Activated effector memory CD4-positive, alpha-beta T cell treated with Interleukin-2 at 50 U/mL for 16 hours (primary cell): Measurements from ENCODE around the gene SREBF2.
"Not testable (repeated sequence)": the region's sequence is repeated elsewhere in the genome, so short reads cannot be mapped to it uniquely, and the experiment has no call there.

Experiments used
- DNase-seq: peaks from one replicate; pipeline ENCODE4 v3.0.0-alpha.2; 2020

The SREBF2 gene

DNA sequence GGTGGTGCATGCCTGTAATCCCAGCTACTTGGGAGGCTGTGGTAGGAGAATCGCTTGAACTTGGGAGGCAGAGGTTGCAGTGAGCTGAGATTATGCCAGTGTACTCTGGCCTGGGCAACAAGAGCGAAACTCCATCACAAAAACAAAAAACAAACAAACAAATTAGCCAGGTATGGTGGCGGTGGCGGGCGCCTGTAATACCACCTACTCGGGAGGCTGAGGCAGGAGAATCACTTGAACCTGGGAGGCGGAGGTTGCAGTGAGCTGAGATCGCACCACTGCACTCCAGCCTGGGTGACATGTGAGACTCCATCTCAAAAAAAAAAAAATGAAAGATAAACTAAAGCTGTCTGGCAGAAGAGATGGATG, 116.0 kb downstream of the SREBF2 start:
- DNase-seq: not testable (repeated sequence)

DNA sequence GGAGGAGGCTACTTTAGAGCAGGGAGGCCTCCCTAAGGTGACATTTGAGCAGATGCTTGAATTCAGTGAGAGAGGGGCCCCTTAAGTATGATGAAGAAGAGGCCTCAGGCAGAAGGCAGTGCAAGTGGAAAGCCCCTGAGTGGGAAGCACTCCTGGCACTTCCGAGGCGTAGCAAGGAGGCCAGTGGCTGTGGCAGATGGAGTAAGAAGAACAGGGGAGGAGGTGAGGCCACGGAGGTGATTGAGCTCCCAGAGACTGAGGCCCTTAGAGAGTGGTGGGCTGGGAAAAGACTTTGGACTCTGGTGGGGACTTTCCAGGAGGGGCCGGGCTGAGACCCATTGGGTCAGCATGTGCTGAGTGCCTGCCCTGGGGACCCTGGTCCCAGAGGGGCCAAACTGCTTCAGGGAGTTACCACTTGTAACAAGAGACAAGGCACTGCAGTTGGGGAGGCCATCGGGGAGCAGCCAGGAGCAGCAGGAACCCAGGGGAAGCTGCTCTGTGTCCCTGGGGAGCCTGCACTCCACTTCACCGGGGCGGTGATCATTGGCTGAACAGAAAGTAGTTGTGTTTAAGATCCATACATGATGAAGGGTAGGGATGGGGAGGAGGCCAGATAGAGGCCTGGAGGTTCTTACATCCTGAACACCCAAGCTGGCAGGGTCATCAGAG, 116.5 kb downstream of the SREBF2 start:
- no peak for DNase-seq

DNA sequence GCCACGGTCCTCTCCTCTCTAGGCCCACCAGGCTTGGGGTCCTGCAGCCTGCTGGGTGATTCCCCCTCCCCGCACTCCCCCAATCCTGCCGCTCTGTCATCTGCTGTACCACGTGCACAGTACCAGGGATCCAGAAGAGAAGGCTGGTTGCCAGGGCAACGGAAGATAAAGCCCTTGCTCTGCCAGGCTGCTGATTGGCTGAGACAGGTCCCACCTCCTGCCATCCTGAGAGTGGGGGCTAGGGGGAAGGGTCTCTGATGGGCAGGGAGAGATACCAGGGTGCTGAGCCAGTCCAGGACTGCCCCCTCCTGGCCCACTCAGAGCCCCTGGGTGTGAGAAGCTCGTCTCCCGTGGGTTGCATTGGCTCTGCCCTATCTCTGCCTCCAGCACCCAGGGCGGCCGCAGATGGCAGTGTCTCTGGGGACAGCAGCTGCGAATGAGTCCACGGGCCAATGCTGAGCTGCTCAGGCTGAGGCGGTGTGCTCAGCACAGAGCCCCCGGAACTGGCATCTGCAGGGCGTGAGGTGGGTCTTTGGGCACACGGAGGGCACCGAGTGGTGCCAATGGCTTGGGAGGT, 119.1 kb downstream of the SREBF2 start, which contains the start of gene SMIM45:
SMIM45 (plus strand) TSS at position 253 of the 577 bp plus-strand sequence.
- DNase-seq: no peak

DNA sequence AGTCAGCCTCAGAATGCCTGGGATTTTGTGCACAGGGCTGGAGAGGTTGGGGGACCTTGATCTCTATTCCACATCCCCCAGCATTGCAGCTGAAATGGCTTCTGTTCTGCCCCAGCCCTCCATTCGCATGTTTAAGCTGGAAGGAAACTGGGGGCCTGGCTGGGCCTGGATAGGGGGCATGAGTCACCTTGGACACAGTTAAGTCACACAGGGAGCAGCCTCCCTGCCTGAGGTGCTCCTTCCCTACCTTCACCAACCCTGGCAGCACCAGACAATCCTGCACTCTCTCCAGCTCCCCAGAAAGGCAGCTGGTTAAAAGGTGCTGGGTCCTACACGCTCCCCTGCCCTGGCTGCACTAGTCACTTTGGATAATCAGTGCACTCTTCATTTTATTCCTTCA, 119.8 kb downstream of the SREBF2 start:
- DNase-seq: no peak
